Upper lobe of left lung (tissue), 4 donors: ENCODE results near the gene TMEM183A.

Experiments used
- CTCF ChIP-seq, 6 experiments: fragments of 450-650 bp in 4 of 6; fragments of 200-600 bp in 2 of 6; sonication (generic) in 2 of 6; IDR thresholded peaks; one replicate each; pipeline ENCODE4 v1.5.1; 2016 to 2019; ENCODE audit warnings: antibody characterized with exemption in 6 of 6
- EP300 ChIP-seq, 4 donors: sonication (generic); formaldehyde crosslinking; IDR thresholded peaks; one replicate each; pipeline ENCODE4 v1.5.1; 2017; ENCODE audit warnings: antibody characterized with exemption in 4 of 4, control low read depth in 2 of 4
- POLR2A ChIP-seq, 4 donors: fragments of 450-650 bp; IDR thresholded peaks; one replicate each; pipeline ENCODE4 v1.5.1; 2016 to 2017; ENCODE audit warnings: antibody characterized with exemption in 4 of 4, mild to moderate bottlenecking in 2 of 4
- POLR2AphosphoS5 ChIP-seq, 2 donors: sonication (generic); formaldehyde crosslinking; IDR thresholded peaks; one replicate each; pipeline ENCODE4 v1.5.1; 2017; ENCODE audit warnings: antibody characterized with exemption in 2 of 2

GRCh38 chr1:203066965-203067364, 59.8 kb downstream of the TMEM183A start:
- TF ChIP-seq POLR2AphosphoS5 (IDR thresholded peaks at IDR 0.05) (no peak), POLR2A (IDR thresholded peaks at IDR 0.05) (no peak), CTCF (IDR thresholded peaks at IDR 0.05) (no peak), EP300 (IDR thresholded peaks at IDR 0.05) (no peak)
